ENCODE results near the gene GPSM1. TPM values are rescaled to one million over a fixed set of nuclear protein-coding genes. Genes with fewer than 3 reads are reported as not detected.

GPSM1 gene
- total RNA-seq, 1 experiment from 2014 or later: 14.2 TPM

GRCh38 chr9:136285501-136286358 lies 41.6 kb upstream of the GPSM1 start (continued):
- no peak for TF ChIP-seq ZNF281 (CRISPR knock-in tag; IDR thresholded peaks at IDR 0.05)

GRCh38 chr9:136286359-136286986 lies 40.9 kb upstream of the GPSM1 start:
- Mint-ChIP-seq H3K27ac (0 out of 2 replicates have a peak overlapping the region, but pooled peaks have one; percentile 14), H3K4me1 (peaks cover 7% of the 10 kb centered on the region; the same call in 1 of the 2 replicates), H3K27me3 (ENCODE audit: low read depth) (no peaks in the 10 kb centered on the region), H3K36me3 (no peaks in the 10 kb centered on the region), H3K4me3 (no peak overlapping the region), H3K9me3 (no peaks in the 10 kb centered on the region)
- no peak for DNase-seq (ENCODE audit: low spot score)
- no peak for TF ChIP-seq ZNF532 (CRISPR knock-in tag; IDR thresholded peaks at IDR 0.05; ENCODE audit: borderline replicate concordance)
- no peak for TF ChIP-seq ZNF263 (CRISPR knock-in tag; IDR thresholded peaks at IDR 0.05; ENCODE audit: low read depth)
- TF ChIP-seq MLX (CRISPR knock-in tag; IDR thresholded peaks at IDR 0.05): no peak
- TF ChIP-seq ZNF219 (CRISPR knock-in tag; IDR thresholded peaks at IDR 0.05; ENCODE audit: borderline replicate concordance): no peak
- no peak for TF ChIP-seq MXD4 (CRISPR knock-in tag; IDR thresholded peaks at IDR 0.05; ENCODE audit: borderline replicate concordance)
- no peak for TF ChIP-seq TCF7 (CRISPR knock-in tag; IDR thresholded peaks at IDR 0.05; ENCODE audit: low read depth)
- TF ChIP-seq NR2C2 (CRISPR knock-in tag; IDR thresholded peaks at IDR 0.05): no peak
- TF ChIP-seq ERG (CRISPR knock-in tag; IDR thresholded peaks at IDR 0.05): no peak
- TF ChIP-seq ZNF423 (CRISPR knock-in tag; IDR thresholded peaks at IDR 0.05): no peak
- ChIA-PET CTCF (interaction anchor here (0.6 to 1.1 kb wide), 5 partner anchors 19 to 148 kb away, joined by 3 to 4 read pairs (median 3); no protein-coding TSS in a partner anchor), POLR2A (no interaction called here)
- no peak for ATAC-seq

- ATAC-seq (no peak), DNase-seq (ENCODE audit: low spot score) (no peak)
- Mint-ChIP-seq H3K36me3 (no peaks in the 10 kb centered on the region), H3K9me3 (no peaks in the 10 kb centered on the region), H3K4me3 (no peak overlapping the region), H3K27me3 (ENCODE audit: low read depth) (no peaks in the 10 kb centered on the region), H3K27ac (no peak overlapping the region), H3K4me1 (peaks cover 7% of the 10 kb centered on the region; the same call in 1 of the 2 replicates)
- ChIA-PET CTCF (interaction anchor here (0.6 to 1.0 kb wide), 3 partner anchors 90 to 148 kb away, joined by 3 to 4 read pairs (median 3); no protein-coding TSS in a partner anchor), POLR2A (no interaction called here)
- TF ChIP-seq FOXP1 (CRISPR knock-in tag; IDR thresholded peaks at IDR 0.05; ENCODE audit: borderline replicate concordance) (no peak), ZNF219 (CRISPR knock-in tag; IDR thresholded peaks at IDR 0.05; ENCODE audit: borderline replicate concordance) (no peak), E2F5 (CRISPR knock-in tag; IDR thresholded peaks at IDR 0.05) (no peak), FOXP4 (CRISPR knock-in tag; IDR thresholded peaks at IDR 0.05) (no peak), CREM (CRISPR knock-in tag; IDR thresholded peaks at IDR 0.05) (no peak), ZBTB43 (CRISPR knock-in tag; IDR thresholded peaks at IDR 0.05) (no peak), TP53 (CRISPR knock-in tag; IDR thresholded peaks at IDR 0.05) (no peak), ZBTB21 (CRISPR knock-in tag; IDR thresholded peaks at IDR 0.05; ENCODE audit: borderline replicate concordance) (no peak)
Measured at GRCh38 chr9:136286987-136287379, 40.4 kb upstream of the GPSM1 start.

Measured in WTC11 (cell line).